Measurements from ENCODE around the gene VAMP2.
A peak's percentile ranks its signal among the peaks of the same experiment; 100 is the strongest.

Gene VAMP2

DNA sequence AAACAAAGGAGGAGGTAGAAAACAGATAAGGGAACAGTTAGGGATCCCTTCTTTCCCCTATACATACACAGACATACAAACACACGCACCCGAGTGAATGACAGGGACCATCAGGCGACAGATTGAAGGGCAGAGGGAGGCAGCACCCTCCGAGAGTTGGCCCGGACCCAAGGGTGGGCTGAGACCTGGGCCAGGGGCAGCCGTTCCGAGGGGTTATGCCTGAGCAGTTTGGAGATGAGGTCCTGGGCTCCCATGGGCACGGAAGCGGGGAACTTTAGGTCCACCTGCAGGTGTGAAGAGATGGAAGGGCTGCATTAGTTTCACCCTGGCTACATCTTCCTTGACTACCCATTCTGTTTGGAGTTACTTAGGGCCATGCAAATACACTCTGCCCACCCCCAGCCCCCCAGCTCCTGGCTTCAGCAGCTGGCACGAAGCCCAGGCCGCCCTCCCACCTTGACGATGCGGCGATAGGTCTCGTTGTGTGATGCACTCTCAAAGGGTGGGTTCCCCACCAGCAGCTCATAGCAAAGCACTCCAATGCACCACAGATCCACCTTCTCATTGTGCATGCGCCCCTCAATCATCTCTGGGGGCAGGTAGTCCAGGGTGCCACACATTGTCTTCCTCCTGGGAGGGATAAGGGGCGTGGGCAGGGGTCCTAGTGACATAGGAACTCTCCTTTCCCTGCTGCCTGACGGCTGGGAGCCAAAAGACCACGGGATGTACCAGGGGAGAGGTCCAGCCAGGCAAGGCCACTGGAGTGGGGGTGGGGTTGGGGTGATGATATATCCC is 42.2 kb upstream of the VAMP2 start (continued):
- TF ChIP-seq, protein P1, sequence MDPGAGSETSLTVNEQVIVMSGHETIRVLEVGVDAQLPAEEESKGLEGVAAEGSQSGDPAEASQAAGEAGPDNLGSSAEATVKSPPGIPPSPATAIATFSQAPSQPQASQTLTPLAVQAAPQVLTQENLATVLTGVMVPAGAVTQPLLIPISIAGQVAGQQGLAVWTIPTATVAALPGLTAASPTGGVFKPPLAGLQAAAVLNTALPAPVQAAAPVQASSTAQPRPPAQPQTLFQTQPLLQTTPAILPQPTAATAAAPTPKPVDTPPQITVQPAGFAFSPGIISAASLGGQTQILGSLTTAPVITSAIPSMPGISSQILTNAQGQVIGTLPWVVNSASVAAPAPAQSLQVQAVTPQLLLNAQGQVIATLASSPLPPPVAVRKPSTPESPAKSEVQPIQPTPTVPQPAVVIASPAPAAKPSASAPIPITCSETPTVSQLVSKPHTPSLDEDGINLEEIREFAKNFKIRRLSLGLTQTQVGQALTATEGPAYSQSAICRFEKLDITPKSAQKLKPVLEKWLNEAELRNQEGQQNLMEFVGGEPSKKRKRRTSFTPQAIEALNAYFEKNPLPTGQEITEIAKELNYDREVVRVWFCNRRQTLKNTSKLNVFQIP (CRISPR knock-in tag; IDR thresholded peaks at IDR 0.05; ENCODE audit: borderline replicate concordance, low read depth) = no peak
- TF ChIP-seq, protein P2, sequence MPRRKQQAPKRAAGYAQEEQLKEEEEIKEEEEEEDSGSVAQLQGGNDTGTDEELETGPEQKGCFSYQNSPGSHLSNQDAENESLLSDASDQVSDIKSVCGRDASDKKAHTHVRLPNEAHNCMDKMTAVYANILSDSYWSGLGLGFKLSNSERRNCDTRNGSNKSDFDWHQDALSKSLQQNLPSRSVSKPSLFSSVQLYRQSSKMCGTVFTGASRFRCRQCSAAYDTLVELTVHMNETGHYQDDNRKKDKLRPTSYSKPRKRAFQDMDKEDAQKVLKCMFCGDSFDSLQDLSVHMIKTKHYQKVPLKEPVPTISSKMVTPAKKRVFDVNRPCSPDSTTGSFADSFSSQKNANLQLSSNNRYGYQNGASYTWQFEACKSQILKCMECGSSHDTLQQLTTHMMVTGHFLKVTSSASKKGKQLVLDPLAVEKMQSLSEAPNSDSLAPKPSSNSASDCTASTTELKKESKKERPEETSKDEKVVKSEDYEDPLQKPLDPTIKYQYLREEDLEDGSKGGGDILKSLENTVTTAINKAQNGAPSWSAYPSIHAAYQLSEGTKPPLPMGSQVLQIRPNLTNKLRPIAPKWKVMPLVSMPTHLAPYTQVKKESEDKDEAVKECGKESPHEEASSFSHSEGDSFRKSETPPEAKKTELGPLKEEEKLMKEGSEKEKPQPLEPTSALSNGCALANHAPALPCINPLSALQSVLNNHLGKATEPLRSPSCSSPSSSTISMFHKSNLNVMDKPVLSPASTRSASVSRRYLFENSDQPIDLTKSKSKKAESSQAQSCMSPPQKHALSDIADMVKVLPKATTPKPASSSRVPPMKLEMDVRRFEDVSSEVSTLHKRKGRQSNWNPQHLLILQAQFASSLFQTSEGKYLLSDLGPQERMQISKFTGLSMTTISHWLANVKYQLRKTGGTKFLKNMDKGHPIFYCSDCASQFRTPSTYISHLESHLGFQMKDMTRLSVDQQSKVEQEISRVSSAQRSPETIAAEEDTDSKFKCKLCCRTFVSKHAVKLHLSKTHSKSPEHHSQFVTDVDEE (CRISPR knock-in tag; IDR thresholded peaks at IDR 0.05) = no peak
- no peak for TF ChIP-seq ZC3H10 (CRISPR knock-in tag; IDR thresholded peaks at IDR 0.05)
- TF ChIP-seq ESRRG (CRISPR knock-in tag; IDR thresholded peaks at IDR 0.05) = no peak
- TF ChIP-seq ZNF8 (CRISPR knock-in tag; IDR thresholded peaks at IDR 0.05) = no peak
- TF ChIP-seq ARNTL (CRISPR knock-in tag; IDR thresholded peaks at IDR 0.05; ENCODE audit: borderline replicate concordance, low read depth) = no peak
- TF ChIP-seq ISL1 (CRISPR knock-in tag; IDR thresholded peaks at IDR 0.05) = no peak

DNA sequence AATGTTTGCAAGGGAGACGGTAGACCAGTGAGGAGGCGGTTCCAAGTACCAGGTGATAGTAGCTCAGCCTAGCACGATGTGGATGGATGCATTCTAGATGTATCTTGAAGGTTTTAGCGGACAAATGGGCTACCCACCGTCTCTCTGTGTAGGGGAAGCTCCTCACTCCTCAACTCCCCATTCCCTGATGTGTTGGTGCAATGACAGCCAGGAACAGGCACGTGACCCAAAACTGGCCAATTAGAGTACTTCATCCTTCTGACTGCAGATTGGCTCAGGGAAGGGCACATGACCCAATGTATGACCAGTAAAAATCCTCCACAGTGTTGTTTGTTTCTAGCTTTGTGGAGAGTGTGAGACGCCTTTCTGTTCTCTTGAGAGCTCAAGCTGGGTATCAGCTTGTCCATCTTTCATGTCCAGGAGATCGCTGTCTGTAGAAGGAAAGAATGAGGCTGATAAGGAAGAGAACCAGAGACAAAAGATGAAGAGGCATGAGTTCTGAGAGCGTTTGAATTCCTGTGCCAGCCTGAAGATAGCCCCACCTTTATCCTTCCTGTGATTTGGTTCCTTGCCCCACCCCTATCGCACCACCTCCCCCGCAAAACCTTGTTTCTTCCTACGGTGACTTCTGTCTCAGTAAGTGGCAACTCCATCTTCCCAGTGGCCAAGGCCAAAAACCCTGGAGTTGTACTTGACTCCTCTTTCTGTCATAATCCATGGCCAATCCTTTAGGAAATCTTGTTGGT is 29.5 kb upstream of the VAMP2 start:
- TF ChIP-seq TOX (CRISPR knock-in tag; IDR thresholded peaks at IDR 0.05; ENCODE audit: borderline replicate concordance) = no peak
- TF ChIP-seq, protein P2 (CRISPR knock-in tag; IDR thresholded peaks at IDR 0.05) = no peak
- no peak for TF ChIP-seq ZNF70 (CRISPR knock-in tag; IDR thresholded peaks at IDR 0.05)
- TF ChIP-seq, protein P3, sequence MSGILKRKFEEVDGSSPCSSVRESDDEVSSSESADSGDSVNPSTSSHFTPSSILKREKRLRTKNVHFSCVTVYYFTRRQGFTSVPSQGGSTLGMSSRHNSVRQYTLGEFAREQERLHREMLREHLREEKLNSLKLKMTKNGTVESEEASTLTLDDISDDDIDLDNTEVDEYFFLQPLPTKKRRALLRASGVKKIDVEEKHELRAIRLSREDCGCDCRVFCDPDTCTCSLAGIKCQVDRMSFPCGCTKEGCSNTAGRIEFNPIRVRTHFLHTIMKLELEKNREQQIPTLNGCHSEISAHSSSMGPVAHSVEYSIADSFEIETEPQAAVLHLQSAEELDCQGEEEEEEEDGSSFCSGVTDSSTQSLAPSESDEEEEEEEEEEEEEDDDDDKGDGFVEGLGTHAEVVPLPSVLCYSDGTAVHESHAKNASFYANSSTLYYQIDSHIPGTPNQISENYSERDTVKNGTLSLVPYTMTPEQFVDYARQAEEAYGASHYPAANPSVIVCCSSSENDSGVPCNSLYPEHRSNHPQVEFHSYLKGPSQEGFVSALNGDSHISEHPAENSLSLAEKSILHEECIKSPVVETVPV (CRISPR knock-in tag; IDR thresholded peaks at IDR 0.05) = no peak
- TF ChIP-seq SNAI2 (CRISPR knock-in tag; IDR thresholded peaks at IDR 0.05) = no peak
- TF ChIP-seq CREB5 (CRISPR knock-in tag; IDR thresholded peaks at IDR 0.05; ENCODE audit: low read depth) = no peak
- TF ChIP-seq ESRRG (CRISPR knock-in tag; IDR thresholded peaks at IDR 0.05) = no peak
- no peak for TF ChIP-seq RARB (CRISPR knock-in tag; IDR thresholded peaks at IDR 0.05)
- TF ChIP-seq GLIS3 (CRISPR knock-in tag; IDR thresholded peaks at IDR 0.05) = no peak
- no peak for TF ChIP-seq CSDC2 (CRISPR knock-in tag; IDR thresholded peaks at IDR 0.05)
- no peak for TF ChIP-seq TCF4 (CRISPR knock-in tag; IDR thresholded peaks at IDR 0.05; ENCODE audit: borderline replicate concordance)
- peak; percentile 52 for ATAC-seq

GRCh38 chr17:8190506-8190905 is 27.8 kb upstream of the VAMP2 start:
- no peak for ATAC-seq
- TF ChIP-seq TOX (CRISPR knock-in tag; IDR thresholded peaks at IDR 0.05; ENCODE audit: borderline replicate concordance) = no peak
- no peak for TF ChIP-seq ZC3H10 (CRISPR knock-in tag; IDR thresholded peaks at IDR 0.05)
- TF ChIP-seq PATZ1 (CRISPR knock-in tag; IDR thresholded peaks at IDR 0.05; ENCODE audit: borderline replicate concordance) = no peak
- no peak for TF ChIP-seq ZNF8 (CRISPR knock-in tag; IDR thresholded peaks at IDR 0.05)
- no peak for TF ChIP-seq BACH2 (CRISPR knock-in tag; IDR thresholded peaks at IDR 0.05; ENCODE audit: borderline replicate concordance)
- TF ChIP-seq CREB5 (CRISPR knock-in tag; IDR thresholded peaks at IDR 0.05; ENCODE audit: low read depth) = no peak
- TF ChIP-seq PPARA (CRISPR knock-in tag; IDR thresholded peaks at IDR 0.05; ENCODE audit: borderline replicate concordance) = no peak
- no peak for TF ChIP-seq RARB (CRISPR knock-in tag; IDR thresholded peaks at IDR 0.05)
- TF ChIP-seq, protein P1 (CRISPR knock-in tag; IDR thresholded peaks at IDR 0.05; ENCODE audit: borderline replicate concordance, low read depth) = no peak

All from SK-N-SH treated with all-trans-retinoic acid at 6 μM for 48 hours (cell line).